Fibroblast of lung (primary cell): ENCODE measurements around the gene IL36B.

Experiments used
- EZH2 ChIP-seq: IDR thresholded peaks from 2 replicates; pipeline ENCODE4 v1.5.1; 2012; ENCODE audit warnings: low read length, control low read depth, mild to moderate bottlenecking; ENCODE audit errors: missing control alignments
- TF ChIP-seq, protein P1 (sequence below), 2 donors: IDR thresholded peaks in 1 of 2; conservative IDR thresholded peaks in 1 of 2; 1 replicate in 1 of 2; 2 replicates in 1 of 2; pipeline ENCODE4 v1.5.1; 2011 to 2012; ENCODE audit warnings: low read length in 2 of 2, control low read depth in 1 of 2, inconsistent platforms in 1 of 2, low read depth in 1 of 2, mild to moderate bottlenecking in 1 of 2

DNA sequence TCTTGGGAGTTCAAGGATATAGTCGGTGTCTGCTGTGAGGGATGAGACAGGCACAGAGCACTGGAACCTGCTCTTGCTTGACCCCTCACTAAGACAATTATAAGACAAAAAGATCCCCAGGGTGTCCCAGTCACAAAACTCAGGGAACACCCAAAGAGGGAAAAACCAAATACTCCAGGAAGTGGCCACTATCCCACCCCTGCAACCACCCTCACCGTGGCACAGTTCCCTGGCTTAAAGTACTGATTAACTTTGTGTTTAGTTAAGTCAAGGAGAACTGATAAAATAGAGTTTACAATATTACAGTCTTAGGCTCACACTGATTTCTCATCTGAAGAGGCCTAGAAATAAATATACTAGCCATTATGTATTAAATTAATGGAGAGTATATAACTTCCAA lies 13.5 kb downstream of the IL36B start:
- TF ChIP-seq, protein P1, sequence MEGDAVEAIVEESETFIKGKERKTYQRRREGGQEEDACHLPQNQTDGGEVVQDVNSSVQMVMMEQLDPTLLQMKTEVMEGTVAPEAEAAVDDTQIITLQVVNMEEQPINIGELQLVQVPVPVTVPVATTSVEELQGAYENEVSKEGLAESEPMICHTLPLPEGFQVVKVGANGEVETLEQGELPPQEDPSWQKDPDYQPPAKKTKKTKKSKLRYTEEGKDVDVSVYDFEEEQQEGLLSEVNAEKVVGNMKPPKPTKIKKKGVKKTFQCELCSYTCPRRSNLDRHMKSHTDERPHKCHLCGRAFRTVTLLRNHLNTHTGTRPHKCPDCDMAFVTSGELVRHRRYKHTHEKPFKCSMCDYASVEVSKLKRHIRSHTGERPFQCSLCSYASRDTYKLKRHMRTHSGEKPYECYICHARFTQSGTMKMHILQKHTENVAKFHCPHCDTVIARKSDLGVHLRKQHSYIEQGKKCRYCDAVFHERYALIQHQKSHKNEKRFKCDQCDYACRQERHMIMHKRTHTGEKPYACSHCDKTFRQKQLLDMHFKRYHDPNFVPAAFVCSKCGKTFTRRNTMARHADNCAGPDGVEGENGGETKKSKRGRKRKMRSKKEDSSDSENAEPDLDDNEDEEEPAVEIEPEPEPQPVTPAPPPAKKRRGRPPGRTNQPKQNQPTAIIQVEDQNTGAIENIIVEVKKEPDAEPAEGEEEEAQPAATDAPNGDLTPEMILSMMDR (conservative IDR thresholded peaks at IDR 0.05 in 1 of 2, IDR thresholded peaks at IDR 0.05 in 1 of 2; ENCODE audit: low read depth in 1 of 2, low read length in 2 of 2) = no peak
- TF ChIP-seq EZH2 = no peak
